Caco-2 (cell line): ENCODE measurements around the gene MIGA1. TPM values are rescaled to one million over a fixed set of nuclear protein-coding genes. Genes with fewer than 3 reads are reported as not detected.

ENCODE experiments used
- BruUV-seq: library from RNA; stranded (reverse); fragments of 400-500 nt; replicated peaks from 2 replicates; lab custom pipeline; 2021; lab: Mats Ljungman, UMichigan
- CTCF ChIA-PET: fragments of 300-600 bp; sonication (Branson Sonifier 250); formaldehyde crosslinking; loops from one replicate; lab custom pipeline; 2022; ENCODE audit warnings: antibody characterized with exemption; lab: Charles Lee
- POLR2A ChIA-PET: fragments of 300-600 bp; sonication (Branson Sonifier 250); formaldehyde crosslinking; loops from one replicate; lab custom pipeline; 2022; ENCODE audit warnings: antibody characterized with exemption; lab: Charles Lee
- DNase-seq, 2 experiments: peaks; one replicate each; pipeline versions ENCODE4 v3.0.0 to v3.0.0-alpha.2; 2020 to 2022
- H3K27me3 ChIP-seq: replicated peaks from 2 replicates; pipeline ENCODE4 v1.6.0; 2011; ENCODE audit warnings: low read length; ENCODE audit not compliant: control insufficient read depth, insufficient read depth
- H3K36me3 ChIP-seq: 2 replicates; pipeline ENCODE4 v1.5.1; 2011; ENCODE audit warnings: low read length; ENCODE audit not compliant: control insufficient read depth, insufficient read depth
- H3K4me1 ChIP-seq: fragments of 250-450 bp; sonication (Bioruptor Pico); 2 replicates; pipeline ENCODE4 v1.5.1; 2020; ENCODE audit warnings: mild to moderate bottlenecking
- H3K4me3 ChIP-seq: 2 replicates; pipeline ENCODE4 v1.5.1; 2011; ENCODE audit warnings: low read depth, mild to moderate bottlenecking, control low read depth, low read length
- H3K9me3 ChIP-seq: fragments of 250-450 bp; sonication (Bioruptor Pico); 2 replicates; pipeline ENCODE4 v1.5.1; 2020; ENCODE audit warnings: mild to moderate bottlenecking, moderate library complexity
- H3K27ac Mint-ChIP-seq: one replicate; pipeline ENCODE4 v1.8.0; 2022; ENCODE audit warnings: mixed read lengths; ENCODE audit not compliant: unreplicated experiment
- H3K27me3 Mint-ChIP-seq: one replicate; pipeline ENCODE4 v1.8.0; 2022; ENCODE audit warnings: mixed read lengths; ENCODE audit not compliant: insufficient read depth, unreplicated experiment
- H3K36me3 Mint-ChIP-seq: one replicate; pipeline ENCODE4 v1.8.0; 2022; ENCODE audit warnings: mild to moderate bottlenecking, mixed read lengths; ENCODE audit not compliant: insufficient read depth, unreplicated experiment
- H3K4me1 Mint-ChIP-seq: one replicate; pipeline ENCODE4 v1.8.0; 2022; ENCODE audit warnings: low read depth, mixed read lengths; ENCODE audit not compliant: unreplicated experiment
- H3K4me3 Mint-ChIP-seq: one replicate; pipeline ENCODE4 v1.8.0; 2022; ENCODE audit warnings: mild to moderate bottlenecking, moderate library complexity, mixed read lengths; ENCODE audit not compliant: unreplicated experiment
- H3K9me3 Mint-ChIP-seq: one replicate; pipeline ENCODE4 v1.8.0; 2022; ENCODE audit warnings: mixed read lengths; ENCODE audit not compliant: unreplicated experiment
- CTCF ChIP-seq, 2 experiments: fragments of 200-600 bp in 1 of 2; IDR thresholded peaks; 1 replicate in 1 of 2; 2 replicates in 1 of 2; pipeline versions ENCODE4 v1.5.1 to v1.8.0; 2011 to 2022; ENCODE audit warnings: antibody characterized with exemption in 1 of 2, control low read depth in 1 of 2, inconsistent platforms in 1 of 2, low read depth in 1 of 2, low read length in 1 of 2, mild to moderate bottlenecking in 1 of 2, moderate library complexity in 1 of 2; ENCODE audit not compliant: insufficient read depth in 1 of 2, severe bottlenecking in 1 of 2, unreplicated experiment in 1 of 2
- intact Hi-C: fragments of 100-400 bp; cut with micrococcal nuclease; formaldehyde crosslinking; loops from one replicate; pipeline ENCODE4 v1.10.0; 2022; ENCODE audit not compliant: unreplicated experiment
- total RNA-seq: library from RNA; stranded (reverse); gene quantifications from 2 replicates; pipeline ENCODE4 v1.2.3, GENCODE V29; 2022

Gene MIGA1
- total RNA-seq, 1 experiment from 2014 or later, result 12.0 TPM

GRCh38 chr1:77905603-77906002 is 126.2 kb downstream of the MIGA1 start:
- ChIA-PET POLR2A (no interaction called here), CTCF (no interaction called here)
- Mint-ChIP-seq H3K27me3 (no peaks in the 10 kb centered on the region), H3K4me1 (no peaks in the 10 kb centered on the region), H3K9me3 (no peaks in the 10 kb centered on the region), H3K36me3 (no peaks in the 10 kb centered on the region), H3K27ac (no peak overlapping the region), H3K4me3 (no peak overlapping the region)
- Histone ChIP-seq H3K9me3 (no peaks in the 10 kb centered on the region), H3K4me1 (no peaks in the 10 kb centered on the region), H3K4me3 (no peak overlapping the region), H3K36me3 (no peaks in the 10 kb centered on the region), H3K27me3 (no peaks in the 10 kb centered on the region)
- TF ChIP-seq CTCF (IDR thresholded peaks at IDR 0.05; ENCODE audit: insufficient read depth in 1 of 2, low read depth in 1 of 2, low read length in 1 of 2, severe bottlenecking in 1 of 2, unreplicated experiment in 1 of 2), result no peak
- BruUV-seq, result no TSS peak
- intact Hi-C loops, result loop anchor here (10.0 kb wide), 2 partner anchors 161 to 221 kb away; partner anchors contain the start of gene ZZZ3
- DNase-seq, result no peak

DNA sequence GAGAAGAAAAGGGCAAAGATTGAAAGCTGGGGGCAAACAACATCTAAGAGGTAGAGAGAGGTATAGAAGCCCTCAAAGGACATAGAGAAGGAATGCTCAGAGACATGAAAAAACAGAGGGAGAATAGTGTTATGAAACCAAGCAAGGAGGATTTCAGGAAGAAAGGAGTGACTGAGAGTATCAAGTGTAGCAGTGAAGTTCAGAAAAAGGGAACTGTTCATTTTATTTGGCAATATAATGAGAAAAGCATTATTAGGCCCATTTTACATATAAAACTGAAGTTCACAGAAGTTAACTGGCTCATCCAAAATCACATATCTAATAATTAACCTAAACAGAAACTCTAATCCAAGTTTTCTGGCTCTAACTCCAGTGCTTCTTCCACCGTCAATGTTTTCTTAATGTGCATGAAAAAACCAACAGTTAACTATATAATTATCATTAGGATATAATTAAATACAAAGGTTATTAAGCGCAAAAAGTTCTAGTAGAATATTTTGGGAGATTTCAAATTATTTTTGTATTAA is 126.6 kb downstream of the MIGA1 start:
- Histone ChIP-seq H3K9me3 (no peaks in the 10 kb centered on the region), H3K4me1 (no peaks in the 10 kb centered on the region), H3K36me3 (no peaks in the 10 kb centered on the region), H3K4me3 (no peak overlapping the region), H3K27me3 (no peaks in the 10 kb centered on the region)
- Mint-ChIP-seq H3K27ac (no peak overlapping the region), H3K9me3 (no peaks in the 10 kb centered on the region), H3K36me3 (no peaks in the 10 kb centered on the region), H3K27me3 (no peaks in the 10 kb centered on the region), H3K4me1 (no peaks in the 10 kb centered on the region), H3K4me3 (no peak overlapping the region)
- intact Hi-C loops, result loop anchor here (10.0 kb wide), 2 partner anchors 161 to 221 kb away; partner anchors contain the start of gene ZZZ3
- POLR2A ChIA-PET, result no interaction called here
- TF ChIP-seq CTCF (IDR thresholded peaks at IDR 0.05; ENCODE audit: insufficient read depth in 1 of 2, low read depth in 1 of 2, low read length in 1 of 2, severe bottlenecking in 1 of 2, unreplicated experiment in 1 of 2), result no peak
- no TSS peak for BruUV-seq
- no peak for DNase-seq
- CTCF ChIA-PET, result no interaction called here

DNA sequence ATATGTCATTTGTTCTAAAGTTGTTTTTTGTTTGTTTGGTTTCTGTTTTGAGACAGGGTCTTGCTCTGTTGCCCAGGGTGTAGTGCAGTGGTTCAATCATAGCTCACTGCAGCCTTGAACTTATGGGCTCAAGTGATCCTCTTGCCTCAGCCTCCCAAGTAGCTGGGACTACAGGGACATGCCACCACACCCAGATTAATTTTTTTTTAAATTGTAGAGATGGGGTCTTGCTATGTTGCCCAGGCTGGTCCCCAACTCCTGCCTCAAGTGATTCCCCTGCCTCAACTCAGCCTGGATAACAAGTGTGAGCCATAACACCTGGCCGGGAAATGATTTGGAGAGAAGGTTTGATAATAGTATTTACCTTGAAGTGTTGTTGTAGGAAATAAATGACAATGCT is 127.2 kb downstream of the MIGA1 start:
- POLR2A ChIA-PET, result no interaction called here
- intact Hi-C loops, result loop anchor here (10.0 kb wide), 2 partner anchors 162 to 222 kb away; partner anchors contain the start of gene ZZZ3
- no TSS peak for BruUV-seq
- CTCF ChIA-PET, result no interaction called here
- Mint-ChIP-seq H3K36me3 (no peaks in the 10 kb centered on the region), H3K27ac (no peak overlapping the region), H3K4me1 (no peaks in the 10 kb centered on the region), H3K4me3 (no peak overlapping the region), H3K9me3 (no peaks in the 10 kb centered on the region), H3K27me3 (no peaks in the 10 kb centered on the region)
- no peaks in the 10 kb centered on the region for H3K4me1 ChIP-seq
- no peak for DNase-seq
- no peaks in the 10 kb centered on the region for H3K36me3 ChIP-seq
- H3K27me3 ChIP-seq, result no peaks in the 10 kb centered on the region
- H3K9me3 ChIP-seq, result no peaks in the 10 kb centered on the region
- no peak for TF ChIP-seq CTCF (IDR thresholded peaks at IDR 0.05; ENCODE audit: insufficient read depth in 1 of 2, low read depth in 1 of 2, low read length in 1 of 2, severe bottlenecking in 1 of 2, unreplicated experiment in 1 of 2)
- H3K4me3 ChIP-seq, result no peak overlapping the region
